ENCODE measurements around the gene PNPLA7. TPM values are rescaled to one million over a fixed set of nuclear protein-coding genes. Genes with fewer than 3 reads are reported as not detected.
"Not testable (repeated sequence)": the region's sequence is repeated elsewhere in the genome, so short reads cannot be mapped to it uniquely, and the experiment has no call there.

The PNPLA7 gene
- total RNA-seq, 1 donor from 2014 or later = 7.2 TPM

DNA sequence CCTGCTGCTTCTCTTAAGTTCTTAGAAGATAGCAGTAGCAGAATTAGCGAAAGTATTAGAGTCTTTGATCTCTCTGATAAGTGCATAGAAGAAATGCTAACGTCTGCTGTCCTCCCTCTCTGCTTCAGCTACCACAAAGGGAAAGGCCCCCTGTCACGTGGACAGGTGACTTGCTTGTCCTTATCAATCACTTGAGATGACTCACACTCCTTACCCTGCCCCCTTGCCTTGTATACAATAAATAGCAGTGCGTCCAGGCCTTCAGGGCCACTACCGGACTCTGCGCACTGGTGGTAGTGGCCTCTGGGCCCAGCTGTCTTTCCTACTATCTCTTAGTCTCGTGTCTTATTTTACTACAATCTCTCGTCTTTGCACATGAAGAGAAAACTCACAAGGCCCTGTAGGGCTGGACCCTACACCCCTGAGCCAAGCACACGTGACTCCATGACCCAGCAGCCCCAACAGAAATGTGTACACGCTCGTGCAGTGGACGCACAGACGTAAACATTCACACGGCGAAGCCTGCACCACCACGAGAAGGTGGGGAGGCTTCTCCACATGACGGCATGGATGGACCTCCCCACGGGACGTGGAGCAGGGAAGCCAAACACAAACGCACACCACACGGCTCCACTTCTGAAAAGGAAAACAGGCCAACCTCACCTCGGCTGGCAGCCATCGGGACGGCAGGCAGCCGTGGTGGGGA, 38.3 kb downstream of the PNPLA7 start:
- Mint-ChIP-seq H3K27ac (ENCODE audit: unreplicated experiment) (no peak overlapping the region), H3K36me3 (ENCODE audit: unreplicated experiment) (peaks cover 9% of the 10 kb centered on the region), H3K4me1 (ENCODE audit: unreplicated experiment) (peaks cover 4% of the 10 kb centered on the region), H3K27me3 (ENCODE audit: unreplicated experiment) (no peaks in the 10 kb centered on the region), H3K4me3 (ENCODE audit: unreplicated experiment) (no peak overlapping the region), H3K9me3 (ENCODE audit: unreplicated experiment) (peaks cover 3% of the 10 kb centered on the region)
- TF ChIP-seq, protein P1, sequence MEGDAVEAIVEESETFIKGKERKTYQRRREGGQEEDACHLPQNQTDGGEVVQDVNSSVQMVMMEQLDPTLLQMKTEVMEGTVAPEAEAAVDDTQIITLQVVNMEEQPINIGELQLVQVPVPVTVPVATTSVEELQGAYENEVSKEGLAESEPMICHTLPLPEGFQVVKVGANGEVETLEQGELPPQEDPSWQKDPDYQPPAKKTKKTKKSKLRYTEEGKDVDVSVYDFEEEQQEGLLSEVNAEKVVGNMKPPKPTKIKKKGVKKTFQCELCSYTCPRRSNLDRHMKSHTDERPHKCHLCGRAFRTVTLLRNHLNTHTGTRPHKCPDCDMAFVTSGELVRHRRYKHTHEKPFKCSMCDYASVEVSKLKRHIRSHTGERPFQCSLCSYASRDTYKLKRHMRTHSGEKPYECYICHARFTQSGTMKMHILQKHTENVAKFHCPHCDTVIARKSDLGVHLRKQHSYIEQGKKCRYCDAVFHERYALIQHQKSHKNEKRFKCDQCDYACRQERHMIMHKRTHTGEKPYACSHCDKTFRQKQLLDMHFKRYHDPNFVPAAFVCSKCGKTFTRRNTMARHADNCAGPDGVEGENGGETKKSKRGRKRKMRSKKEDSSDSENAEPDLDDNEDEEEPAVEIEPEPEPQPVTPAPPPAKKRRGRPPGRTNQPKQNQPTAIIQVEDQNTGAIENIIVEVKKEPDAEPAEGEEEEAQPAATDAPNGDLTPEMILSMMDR (IDR thresholded peaks at IDR 0.05) = no peak
- DNase-seq (ENCODE audit: extremely low spot score, unreplicated experiment) = no peak

DNA sequence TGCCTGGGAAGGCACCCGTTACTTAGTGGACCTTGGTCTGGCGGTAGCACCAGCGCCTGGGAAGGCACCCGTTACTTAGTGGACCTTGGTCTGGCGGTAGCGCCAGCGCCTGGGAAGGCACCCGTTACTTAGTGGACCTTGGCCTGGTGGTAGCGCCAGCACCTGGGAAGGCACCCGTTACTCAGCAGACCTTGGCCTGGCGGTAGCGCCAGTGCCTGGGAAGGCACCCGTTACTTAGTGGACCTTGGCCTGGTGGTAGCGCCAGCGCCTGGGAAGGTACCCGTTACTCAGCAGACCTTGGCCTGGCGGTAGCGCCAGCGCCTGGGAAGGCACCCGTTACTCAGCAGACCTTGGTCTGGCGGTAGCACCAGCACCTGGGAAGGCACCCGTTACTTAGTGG, 39.1 kb downstream of the PNPLA7 start:
- H3K9me3 Mint-ChIP-seq (ENCODE audit: unreplicated experiment); H3K4me1 Mint-ChIP-seq (ENCODE audit: unreplicated experiment): not testable (repeated sequence)

DNA sequence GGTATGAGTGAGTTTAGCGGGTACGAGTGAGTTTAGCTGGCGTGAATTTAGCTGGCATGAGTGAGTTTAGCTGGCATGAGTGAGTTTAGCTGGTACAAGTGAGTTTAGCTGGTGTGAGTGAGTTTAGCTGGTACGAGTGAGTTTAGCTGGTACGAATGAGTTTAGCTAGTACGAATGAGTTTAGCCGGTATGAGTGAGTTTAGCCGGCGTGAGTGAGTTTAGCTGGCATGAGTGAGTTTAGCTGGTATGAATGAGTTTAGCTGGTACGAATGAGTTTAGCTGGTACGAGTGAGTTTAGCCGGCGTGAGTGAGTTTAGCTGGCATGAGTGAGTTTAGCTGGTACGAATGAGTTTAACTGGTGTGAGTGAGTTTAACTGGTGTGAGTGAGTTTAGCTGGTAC, 41.0 kb downstream of the PNPLA7 start:
- TF ChIP-seq, protein P1 (IDR thresholded peaks at IDR 0.05) = no peak
- peaks cover 9% of the 10 kb centered on the region for H3K36me3 Mint-ChIP-seq (ENCODE audit: unreplicated experiment)
- DNase-seq (ENCODE audit: extremely low spot score, unreplicated experiment) = no peak
- no peaks in the 10 kb centered on the region for H3K27me3 Mint-ChIP-seq (ENCODE audit: unreplicated experiment)
- no peak overlapping the region for H3K27ac Mint-ChIP-seq (ENCODE audit: unreplicated experiment)
- peaks cover 4% of the 10 kb centered on the region for H3K4me1 Mint-ChIP-seq (ENCODE audit: unreplicated experiment)
- H3K9me3 Mint-ChIP-seq (ENCODE audit: unreplicated experiment) = peaks cover 3% of the 10 kb centered on the region
- H3K4me3 Mint-ChIP-seq (ENCODE audit: unreplicated experiment) = no peak overlapping the region

More for the DNA sequence above, 39.1 kb downstream of the PNPLA7 start:
- not testable (repeated sequence) for H3K27ac Mint-ChIP-seq (ENCODE audit: unreplicated experiment); H3K36me3 Mint-ChIP-seq (ENCODE audit: unreplicated experiment); H3K4me3 Mint-ChIP-seq (ENCODE audit: unreplicated experiment); H3K27me3 Mint-ChIP-seq (ENCODE audit: unreplicated experiment); DNase-seq (ENCODE audit: extremely low spot score, unreplicated experiment)

DNA sequence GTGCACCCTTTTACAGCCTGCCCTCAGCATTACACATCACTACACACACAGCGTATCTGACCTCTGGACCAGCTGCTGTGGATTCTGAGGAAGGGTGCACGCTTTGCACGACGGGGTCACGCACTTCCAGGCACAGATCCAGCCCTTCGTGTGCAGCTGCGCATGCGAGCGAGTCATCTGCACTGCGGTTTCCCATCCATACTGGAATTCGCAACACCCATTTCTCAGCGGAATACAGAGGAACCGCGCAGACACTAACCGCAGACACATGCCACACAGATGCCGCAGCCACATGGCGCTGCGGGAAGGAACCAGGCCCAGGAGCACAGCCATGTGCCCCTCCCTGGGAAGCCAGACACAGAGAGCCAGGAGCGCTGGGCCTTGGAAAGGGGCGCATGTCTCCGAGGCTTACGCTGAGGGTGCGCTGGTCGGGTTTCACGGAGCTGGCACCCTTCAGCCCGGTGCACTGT, 43.5 kb downstream of the PNPLA7 start:
- no peak overlapping the region for H3K4me3 Mint-ChIP-seq (ENCODE audit: unreplicated experiment)
- peaks cover 7% of the 10 kb centered on the region for H3K4me1 Mint-ChIP-seq (ENCODE audit: unreplicated experiment)
- H3K27me3 Mint-ChIP-seq (ENCODE audit: unreplicated experiment) = no peaks in the 10 kb centered on the region
- peaks cover 14% of the 10 kb centered on the region for H3K36me3 Mint-ChIP-seq (ENCODE audit: unreplicated experiment)
- TF ChIP-seq, protein P1 (IDR thresholded peaks at IDR 0.05) = no peak
- no peak overlapping the region for H3K27ac Mint-ChIP-seq (ENCODE audit: unreplicated experiment)
- peaks cover 3% of the 10 kb centered on the region for H3K9me3 Mint-ChIP-seq (ENCODE audit: unreplicated experiment)
- no peak for DNase-seq (ENCODE audit: extremely low spot score, unreplicated experiment)

DNA sequence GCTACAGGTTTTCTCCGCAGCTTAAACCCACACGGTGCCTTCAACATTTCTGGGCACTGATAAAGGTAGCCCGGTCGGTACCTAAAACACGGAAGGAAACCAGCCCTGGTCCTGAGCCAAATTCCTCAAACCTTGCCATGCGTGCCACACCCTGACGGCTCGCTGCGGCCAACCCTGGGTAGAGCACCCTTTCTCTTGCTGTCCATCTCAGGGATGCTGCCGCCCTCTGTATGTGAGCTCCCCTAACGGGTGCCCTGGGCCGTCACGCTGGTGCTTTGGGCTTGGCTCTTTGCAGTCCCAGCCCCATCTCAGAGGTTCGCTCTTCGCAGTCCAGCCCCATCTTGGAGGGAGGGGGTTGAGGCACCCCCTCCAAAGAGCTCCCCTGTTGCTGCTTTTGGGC, 43.9 kb downstream of the PNPLA7 start:
- TF ChIP-seq, protein P1 (IDR thresholded peaks at IDR 0.05) = no peak
- no peaks in the 10 kb centered on the region for H3K27me3 Mint-ChIP-seq (ENCODE audit: unreplicated experiment)
- no peak overlapping the region for H3K4me3 Mint-ChIP-seq (ENCODE audit: unreplicated experiment)
- H3K9me3 Mint-ChIP-seq (ENCODE audit: unreplicated experiment) = peaks cover 3% of the 10 kb centered on the region
- peaks cover 9% of the 10 kb centered on the region for H3K4me1 Mint-ChIP-seq (ENCODE audit: unreplicated experiment)
- no peak for DNase-seq (ENCODE audit: extremely low spot score, unreplicated experiment)
- H3K36me3 Mint-ChIP-seq (ENCODE audit: unreplicated experiment) = peaks cover 16% of the 10 kb centered on the region
- H3K27ac Mint-ChIP-seq (ENCODE audit: unreplicated experiment) = no peak overlapping the region
